Liver (tissue), 3 donors: ENCODE measurements around the gene TBC1D7.

Source experiments
- CTCF ChIP-seq: fragments of 150-350 bp; IDR thresholded peaks from 2 replicates; pipeline ENCODE4 v1.5.1; 2017; ENCODE audit warnings: improper control_type of control experiment, low read depth, low read length; ENCODE audit not compliant: missing input control
- JUND ChIP-seq, 2 donors: IDR thresholded peaks; 2 replicates each; pipeline ENCODE4 v1.6.1; 2016; ENCODE audit warnings: antibody characterized with exemption in 2 of 2
- donor health status: healthy.
- donor health status: healthy.

DNA sequence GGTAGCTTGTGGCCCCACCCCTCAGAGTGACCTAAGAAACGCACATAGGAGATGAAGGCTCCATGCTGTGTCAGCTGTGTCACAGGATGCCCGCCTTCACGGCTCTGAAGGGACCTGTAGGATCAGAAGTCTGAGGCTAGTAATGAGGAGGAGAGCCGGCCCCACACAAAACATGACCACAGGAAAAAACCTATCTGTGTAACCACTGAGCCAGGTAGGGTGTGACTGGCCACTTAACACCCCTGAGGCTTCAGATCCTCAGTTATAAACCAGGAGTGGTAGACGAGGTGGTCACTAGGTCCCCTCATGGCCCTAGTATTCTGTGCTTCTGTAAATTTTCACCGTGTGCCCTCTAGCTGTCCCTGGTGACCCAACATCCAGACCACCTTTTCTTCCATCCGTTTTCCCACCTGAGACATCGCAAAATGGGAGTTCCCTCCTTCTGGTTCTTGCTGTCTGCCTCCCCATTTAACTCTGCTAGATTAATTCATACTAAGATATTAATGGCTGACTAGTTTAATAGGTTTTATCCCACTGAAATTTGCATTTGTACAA lies 52.8 kb downstream of the TBC1D7 start:
- TF ChIP-seq CTCF (no peak), JUND (IDR thresholded peaks at IDR 0.05) (no peak)
